Fibroblast of skin of left biceps (primary cell): ENCODE results near the gene DHX8.
"Not testable (repeated sequence)": the region's sequence is repeated elsewhere in the genome, so short reads cannot be mapped to it uniquely, and the experiment has no call there.

Experiments used
- DNase-seq, 2 experiments: peaks; one replicate each; pipeline ENCODE4 v3.0.0-alpha.2; 2013; ENCODE audit warnings: low read depth in 2 of 2

Gene DHX8

GRCh38 chr17:43462569-43462968, 21.2 kb upstream of the DHX8 start:
- not testable (repeated sequence) for DNase-seq

DNA sequence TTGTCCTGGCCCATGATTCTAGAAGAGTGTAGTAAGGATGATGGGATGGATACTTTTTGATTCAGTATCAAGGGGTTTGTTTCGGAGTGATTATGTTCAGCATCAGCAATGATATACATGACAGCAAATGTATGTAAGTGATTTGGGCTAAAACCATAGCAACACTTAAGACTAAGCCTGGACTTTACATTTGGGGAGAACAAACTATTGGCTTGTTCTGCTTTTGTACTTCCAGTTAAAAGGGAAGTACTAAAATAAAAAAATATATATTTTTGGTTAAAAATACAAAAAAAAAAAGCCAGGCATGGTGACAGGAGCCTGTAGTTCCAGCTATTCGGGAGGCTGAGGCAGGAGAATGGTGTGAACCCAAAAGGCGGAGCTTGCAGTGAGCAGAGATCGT, 20.5 kb upstream of the DHX8 start:
- DNase-seq = no peak

DNA sequence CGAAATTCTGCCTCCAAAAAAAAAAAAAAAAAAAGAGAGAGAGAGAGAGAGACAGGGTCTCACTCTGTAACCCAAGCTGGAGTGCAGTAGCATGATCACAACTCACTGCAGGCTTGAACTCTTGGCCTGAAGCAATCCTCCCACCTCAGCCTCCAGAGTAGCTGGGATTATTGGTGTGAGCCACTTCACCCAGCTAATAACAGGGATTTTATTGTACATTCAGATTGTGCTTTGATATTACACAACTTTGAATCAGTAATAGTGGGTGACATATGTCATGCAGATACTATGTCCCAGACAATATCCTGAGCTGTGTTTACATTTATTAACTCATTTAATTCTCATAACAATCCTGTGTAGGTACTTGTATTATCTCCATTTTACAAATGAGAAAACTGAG, 19.7 kb upstream of the DHX8 start:
- DNase-seq = no peak

- no peak for DNase-seq
These were observed 18.7 kb upstream of the DHX8 start for GRCh38 chr17:43465049-43465448.

- DNase-seq = peak; percentile 71 to 76
These were observed 15.7 kb upstream of the DHX8 start for GRCh38 chr17:43467981-43468581.

- peak in 1 of 2 experiments; percentile 21 for DNase-seq
These were observed 15.1 kb upstream of the DHX8 start for GRCh38 chr17:43468691-43469139.

- peak in 1 of 2 experiments; percentile 39 for DNase-seq
These were observed 14.6 kb upstream of the DHX8 start for GRCh38 chr17:43469145-43469544.

GRCh38 chr17:43471585-43472160, 12.1 kb upstream of the DHX8 start:
- no peak for DNase-seq

GRCh38 chr17:43475494-43476089, 8.2 kb upstream of the DHX8 start:
- DNase-seq = no peak

DNA sequence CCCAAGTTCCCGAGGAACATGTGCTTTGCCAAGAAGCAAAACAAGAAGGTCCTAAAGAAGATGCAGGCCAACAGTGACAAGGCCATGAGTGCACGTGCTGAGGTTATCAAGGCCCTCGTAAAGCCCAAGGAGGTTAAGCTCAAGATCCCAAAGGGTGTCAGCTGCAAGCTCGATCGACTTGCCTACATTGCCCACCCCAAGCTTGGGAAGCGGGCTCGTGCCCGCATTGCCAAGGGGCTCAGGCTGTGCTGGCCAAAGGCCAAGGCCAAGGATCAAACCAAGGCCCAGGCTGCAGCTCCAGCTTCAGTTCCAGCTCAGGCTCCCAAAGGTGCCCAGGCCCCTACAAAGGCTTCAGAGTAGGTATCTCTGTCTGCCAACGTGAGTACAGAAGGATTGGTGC, 7.5 kb upstream of the DHX8 start:
- not testable (repeated sequence) for DNase-seq

DNA sequence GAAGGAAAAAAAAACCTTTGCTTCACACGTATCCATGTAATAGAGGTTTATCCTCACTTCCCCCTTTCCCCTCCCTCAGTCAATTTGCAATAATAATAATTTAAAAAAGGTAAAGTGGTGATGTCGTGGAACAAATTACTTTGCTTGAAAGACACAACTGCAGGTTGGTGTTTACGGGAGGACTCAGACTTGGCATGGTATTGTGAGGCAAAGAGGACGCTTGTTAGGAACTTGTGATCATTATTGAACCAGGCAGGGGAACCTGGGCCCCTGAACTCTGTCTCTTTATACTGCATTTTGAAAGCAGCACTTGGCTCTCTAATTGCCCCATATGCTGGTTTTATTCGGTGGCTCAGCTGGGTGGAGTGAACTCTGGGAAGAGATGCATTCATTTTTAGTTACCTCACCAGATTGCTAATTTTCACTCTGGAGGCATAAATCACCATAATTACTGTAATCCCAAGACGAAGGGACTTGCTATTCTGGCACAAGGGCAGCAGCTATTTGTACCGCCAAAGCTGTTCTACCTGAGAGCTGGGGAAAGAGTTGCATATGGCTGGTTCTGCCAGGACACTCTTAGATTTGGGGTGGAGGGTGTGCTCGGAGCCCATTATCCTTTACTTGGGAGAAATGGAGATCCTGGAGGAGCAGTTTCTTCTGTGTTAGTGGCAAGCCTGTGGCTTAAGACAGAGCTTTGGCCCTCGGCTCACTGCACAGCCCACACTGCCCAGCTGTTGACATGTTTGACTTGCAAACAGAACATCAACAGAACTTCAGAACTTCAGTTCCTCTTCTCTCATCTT, 5.7 kb upstream of the DHX8 start:
- DNase-seq = no peak

- DNase-seq = no peak
These were observed 3.8 kb upstream of the DHX8 start for GRCh38 chr17:43479948-43480347.

DNA sequence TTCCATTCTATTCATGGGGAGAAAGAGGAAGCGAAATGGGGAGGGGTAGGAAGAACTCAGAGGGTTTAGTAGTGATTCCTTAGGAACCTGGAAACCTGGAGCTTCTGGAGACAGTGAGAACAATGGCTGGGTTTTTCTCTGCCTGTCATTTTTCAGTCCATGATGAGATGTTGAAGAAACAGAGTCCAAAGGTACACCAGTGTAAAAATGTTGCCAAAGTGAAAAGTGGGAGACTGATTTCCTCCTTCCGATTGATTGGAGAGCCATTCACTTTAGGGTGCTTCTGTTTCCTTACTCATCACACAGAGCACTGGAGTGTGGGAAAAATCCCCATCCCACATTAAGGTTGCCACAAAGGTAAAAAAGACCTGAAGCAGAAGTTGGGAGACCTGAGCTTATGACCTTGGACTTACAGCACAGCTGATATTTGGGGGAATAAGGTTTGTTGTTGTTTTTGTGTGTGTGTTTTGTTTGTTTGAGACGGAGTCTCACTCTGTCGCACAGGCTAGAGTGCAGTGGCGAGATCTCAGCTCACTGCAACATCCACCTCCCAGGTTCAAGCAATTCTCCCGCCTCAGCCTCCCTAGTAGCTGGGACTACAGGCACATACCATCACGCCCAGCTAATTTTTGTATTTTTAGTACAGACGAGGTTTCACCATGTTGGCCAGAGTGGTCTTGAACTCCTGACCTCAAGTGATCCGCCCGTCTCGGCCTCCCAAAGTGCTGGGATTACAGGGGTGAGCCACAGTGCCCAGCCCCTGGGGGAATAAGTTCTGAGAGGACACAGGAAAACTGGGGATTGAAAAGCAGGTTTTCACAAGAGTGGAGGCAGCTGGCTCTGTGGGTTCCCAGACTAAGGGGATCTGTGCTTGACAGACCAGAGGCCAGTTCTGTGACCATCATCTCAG, 1.4 kb upstream of the DHX8 start:
- no peak for DNase-seq

GRCh38 chr17:43490621-43491020, 6.8 kb downstream of the DHX8 start:
- DNase-seq = no peak

DNA sequence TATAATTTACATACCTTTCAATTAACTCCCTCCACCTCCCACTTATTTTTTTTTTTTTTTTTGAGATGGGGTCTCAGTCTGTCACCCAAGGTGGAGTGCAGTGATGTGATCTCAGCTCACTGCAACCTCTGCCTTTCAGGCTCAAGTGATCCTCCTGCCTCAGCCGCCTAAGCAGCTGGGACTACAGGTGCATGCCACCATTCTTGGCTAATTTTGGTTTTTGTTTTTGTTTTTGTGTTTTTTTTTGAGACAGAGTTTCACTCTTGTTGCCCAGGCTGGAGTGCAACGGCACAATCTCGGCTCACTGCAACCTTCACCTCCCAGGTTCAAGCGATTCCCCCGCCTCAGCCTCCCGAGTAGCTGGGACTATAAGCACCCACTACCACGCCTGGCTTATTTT, 25.7 kb downstream of the DHX8 start:
- not testable (repeated sequence) for DNase-seq

- DNase-seq = not testable (repeated sequence)
These were observed 27.4 kb downstream of the DHX8 start for GRCh38 chr17:43511199-43511598.

- DNase-seq = no peak
These were observed 31.9 kb downstream of the DHX8 start for GRCh38 chr17:43515656-43516055.

DNA sequence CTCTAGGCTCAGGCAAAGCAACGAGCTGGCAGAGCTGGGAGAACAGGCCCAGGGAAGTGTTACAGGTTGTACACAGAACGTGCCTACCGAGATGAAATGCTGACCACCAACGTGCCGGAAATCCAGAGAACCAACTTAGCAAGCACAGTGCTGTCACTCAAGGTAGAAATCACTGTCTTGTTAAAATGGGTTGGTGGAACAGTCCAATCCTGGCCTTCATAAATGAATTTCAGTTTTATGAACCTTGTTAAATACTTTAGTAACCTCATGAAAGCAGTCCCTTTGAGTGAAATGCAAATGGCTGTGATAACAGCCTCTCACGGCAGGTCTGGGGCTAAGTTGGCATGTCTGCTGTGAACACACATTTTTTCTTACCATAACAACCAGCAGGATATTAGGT, 33.4 kb downstream of the DHX8 start:
- DNase-seq = no peak

- peak in 1 of 2 experiments; percentile 6 for DNase-seq
These were observed 34.0 kb downstream of the DHX8 start for GRCh38 chr17:43517615-43518386.

- DNase-seq = no peak
These were observed 37.6 kb downstream of the DHX8 start for GRCh38 chr17:43521389-43521788.
